Stimulated activated CD8-positive, alpha-beta memory T cell treated with anti-CD3 and anti-CD28 coated beads, Interleukin-4, amount 100 ng/mL, for 1 hour (primary cell): ENCODE measurements around the gene TTLL8.

Experiments
- DNase-seq, 2 donors: peaks; one replicate each; pipeline ENCODE4 v3.0.0-alpha.2; 2020; ENCODE audit warnings: low read depth in 2 of 2, low spot score in 1 of 2

TTLL8 gene

GRCh38 chr22:50008151-50009040 lies 49.7 kb downstream of the TTLL8 start:
- DNase-seq: no peak

- no peak for DNase-seq
Measured at GRCh38 chr22:50007057-50007511, 51.0 kb downstream of the TTLL8 start.

- DNase-seq: no peak
Measured at GRCh38 chr22:50004918-50005317, 53.2 kb downstream of the TTLL8 start.

GRCh38 chr22:50002791-50003190 lies 55.3 kb downstream of the TTLL8 start:
- DNase-seq: no peak

GRCh38 chr22:50001388-50002231 lies 56.5 kb downstream of the TTLL8 start:
- DNase-seq: no peak

GRCh38 chr22:50000587-50001387 lies 57.3 kb downstream of the TTLL8 start:
- no peak for DNase-seq

- DNase-seq: no peak
Measured at GRCh38 chr22:49999946-50000586, 58.0 kb downstream of the TTLL8 start.

- DNase-seq: no peak
Measured at GRCh38 chr22:49999063-49999945, 58.8 kb downstream of the TTLL8 start.

- no peak for DNase-seq
Measured at GRCh38 chr22:49998718-49999062, 59.4 kb downstream of the TTLL8 start.

- DNase-seq: no peak
Measured at GRCh38 chr22:49997932-49998717, 60.0 kb downstream of the TTLL8 start.

- DNase-seq: no peak
Measured at GRCh38 chr22:49997251-49997599, 60.9 kb downstream of the TTLL8 start.

- no peak for DNase-seq
Measured at GRCh38 chr22:49996518-49997250, 61.4 kb downstream of the TTLL8 start.

GRCh38 chr22:49996119-49996517 lies 62.0 kb downstream of the TTLL8 start:
- DNase-seq: no peak

- no peak for DNase-seq
Measured at GRCh38 chr22:49995361-49996118, 62.6 kb downstream of the TTLL8 start.

- DNase-seq: no peak
Measured at GRCh38 chr22:49995041-49995360, 63.1 kb downstream of the TTLL8 start.

GRCh38 chr22:49994361-49995040 lies 63.6 kb downstream of the TTLL8 start:
- DNase-seq: no peak

GRCh38 chr22:49993649-49994360 lies 64.3 kb downstream of the TTLL8 start:
- DNase-seq: no peak
